Calu3 (cell line): ENCODE data around the gene TYMS. TPM values are rescaled to one million over a fixed set of nuclear protein-coding genes. Genes with fewer than 3 reads are reported as not detected.

Source experiments
- BruUV-seq: library from RNA; stranded (reverse); fragments of 400-500 nt; replicated peaks from 2 replicates; lab custom pipeline; 2021; lab: Mats Ljungman, UMichigan
- CTCF ChIA-PET: fragments of 300-600 bp; sonication (Branson Sonifier 250); formaldehyde crosslinking; loops from one replicate; lab custom pipeline; 2022; ENCODE audit warnings: antibody characterized with exemption; lab: Charles Lee
- DNase-seq: peaks from one replicate; pipeline ENCODE4 v3.0.0; 2022
- H3K27ac Mint-ChIP-seq: one replicate; pipeline ENCODE4 v1.8.0; 2022; ENCODE audit warnings: mixed read lengths; ENCODE audit not compliant: unreplicated experiment
- H3K27me3 Mint-ChIP-seq: one replicate; pipeline ENCODE4 v1.8.0; 2022; ENCODE audit warnings: mixed read lengths; ENCODE audit not compliant: unreplicated experiment
- H3K36me3 Mint-ChIP-seq: one replicate; pipeline ENCODE4 v1.8.0; 2022; ENCODE audit warnings: mild to moderate bottlenecking, moderate library complexity, mixed read lengths; ENCODE audit not compliant: insufficient read depth, unreplicated experiment
- H3K4me1 Mint-ChIP-seq: one replicate; pipeline ENCODE4 v1.8.0; 2022; ENCODE audit warnings: mild to moderate bottlenecking, low read depth, mixed read lengths; ENCODE audit not compliant: unreplicated experiment
- H3K4me3 Mint-ChIP-seq: one replicate; pipeline ENCODE4 v1.8.0; 2022; ENCODE audit warnings: mild to moderate bottlenecking, low read depth, moderate library complexity, mixed read lengths; ENCODE audit not compliant: unreplicated experiment
- H3K9me3 Mint-ChIP-seq: one replicate; pipeline ENCODE4 v1.8.0; 2022; ENCODE audit warnings: low read depth, mixed read lengths; ENCODE audit not compliant: unreplicated experiment
- intact Hi-C: fragments of 100-400 bp; cut with micrococcal nuclease; formaldehyde crosslinking; loops from one replicate; pipeline ENCODE4 v1.10.0; 2022; ENCODE audit not compliant: unreplicated experiment
- total RNA-seq: library from RNA; stranded (reverse); gene quantifications from 2 replicates; pipeline ENCODE4 v1.2.3, GENCODE V29; 2022
- TF ChIP-seq, protein P1 (sequence below): fragments of 200-600 bp; IDR thresholded peaks from one replicate; pipeline ENCODE4 v1.8.0; 2022; ENCODE audit warnings: antibody characterized with exemption; ENCODE audit not compliant: unreplicated experiment

Gene TYMS
- total RNA-seq, 1 experiment from 2014 or later: 84.1 TPM

DNA sequence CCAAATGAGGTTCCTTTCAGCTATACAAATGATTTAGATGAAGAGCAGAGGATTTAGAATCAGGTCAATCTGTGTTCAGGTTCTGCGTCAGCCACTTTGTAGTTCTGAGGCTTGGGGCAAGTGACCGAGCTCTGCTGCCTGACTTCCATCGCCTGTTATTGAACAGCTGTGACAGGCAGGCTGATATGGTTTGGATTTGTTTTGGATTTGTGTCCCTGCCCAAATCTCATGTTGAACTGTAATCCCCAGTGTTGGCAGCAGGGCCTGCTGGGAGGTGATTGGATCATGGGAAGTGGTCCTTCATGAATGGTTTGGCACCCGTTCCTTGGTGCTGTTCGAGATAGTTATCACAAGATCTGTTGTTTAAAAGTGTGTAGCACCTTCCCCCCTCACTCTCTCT lies 18.6 kb downstream of the TYMS start:
- Mint-ChIP-seq H3K4me3 (no peak overlapping the region), H3K27ac (no peak overlapping the region), H3K4me1 (no peaks in the 10 kb centered on the region), H3K36me3 (peaks cover 46% of the 10 kb centered on the region), H3K27me3 (no peaks in the 10 kb centered on the region), H3K9me3 (no peaks in the 10 kb centered on the region)
- no TSS peak for BruUV-seq
- DNase-seq: no peak
- intact Hi-C loops: no loop called here
- TF ChIP-seq, protein P1, sequence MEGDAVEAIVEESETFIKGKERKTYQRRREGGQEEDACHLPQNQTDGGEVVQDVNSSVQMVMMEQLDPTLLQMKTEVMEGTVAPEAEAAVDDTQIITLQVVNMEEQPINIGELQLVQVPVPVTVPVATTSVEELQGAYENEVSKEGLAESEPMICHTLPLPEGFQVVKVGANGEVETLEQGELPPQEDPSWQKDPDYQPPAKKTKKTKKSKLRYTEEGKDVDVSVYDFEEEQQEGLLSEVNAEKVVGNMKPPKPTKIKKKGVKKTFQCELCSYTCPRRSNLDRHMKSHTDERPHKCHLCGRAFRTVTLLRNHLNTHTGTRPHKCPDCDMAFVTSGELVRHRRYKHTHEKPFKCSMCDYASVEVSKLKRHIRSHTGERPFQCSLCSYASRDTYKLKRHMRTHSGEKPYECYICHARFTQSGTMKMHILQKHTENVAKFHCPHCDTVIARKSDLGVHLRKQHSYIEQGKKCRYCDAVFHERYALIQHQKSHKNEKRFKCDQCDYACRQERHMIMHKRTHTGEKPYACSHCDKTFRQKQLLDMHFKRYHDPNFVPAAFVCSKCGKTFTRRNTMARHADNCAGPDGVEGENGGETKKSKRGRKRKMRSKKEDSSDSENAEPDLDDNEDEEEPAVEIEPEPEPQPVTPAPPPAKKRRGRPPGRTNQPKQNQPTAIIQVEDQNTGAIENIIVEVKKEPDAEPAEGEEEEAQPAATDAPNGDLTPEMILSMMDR: no peak
- CTCF ChIA-PET: interaction anchor here (0.6 kb wide), 1 partner anchor 57 kb away, joined by 3 read pairs; no protein-coding TSS in a partner anchor

DNA sequence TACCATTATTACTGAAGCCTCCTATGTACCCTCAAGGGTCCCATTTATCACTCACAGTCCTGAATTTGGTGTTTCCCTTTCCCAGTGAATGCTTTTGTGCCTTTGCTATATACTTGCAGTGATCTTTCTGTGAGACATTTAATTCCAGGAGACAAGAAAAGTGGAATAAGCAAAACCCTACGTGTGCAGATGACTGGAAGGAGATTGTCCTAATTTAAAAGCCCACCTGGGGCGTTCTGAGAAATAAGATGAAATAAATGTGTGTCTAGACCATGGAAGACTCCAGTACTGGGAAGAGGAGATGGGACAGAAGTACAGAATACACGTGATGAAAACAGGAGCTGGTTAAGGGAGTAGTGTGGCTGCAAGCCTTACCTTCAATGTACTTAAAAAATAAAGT lies 19.3 kb downstream of the TYMS start:
- no peaks in the 10 kb centered on the region for H3K9me3 Mint-ChIP-seq
- peaks cover 46% of the 10 kb centered on the region for H3K36me3 Mint-ChIP-seq
- no peak for DNase-seq
- TF ChIP-seq, protein P1: no peak
- H3K4me1 Mint-ChIP-seq: no peaks in the 10 kb centered on the region
- no peak overlapping the region for H3K4me3 Mint-ChIP-seq
- no peaks in the 10 kb centered on the region for H3K27me3 Mint-ChIP-seq
- intact Hi-C loops: no loop called here
- CTCF ChIA-PET: no interaction called here
- no peak overlapping the region for H3K27ac Mint-ChIP-seq
- BruUV-seq: no TSS peak

DNA sequence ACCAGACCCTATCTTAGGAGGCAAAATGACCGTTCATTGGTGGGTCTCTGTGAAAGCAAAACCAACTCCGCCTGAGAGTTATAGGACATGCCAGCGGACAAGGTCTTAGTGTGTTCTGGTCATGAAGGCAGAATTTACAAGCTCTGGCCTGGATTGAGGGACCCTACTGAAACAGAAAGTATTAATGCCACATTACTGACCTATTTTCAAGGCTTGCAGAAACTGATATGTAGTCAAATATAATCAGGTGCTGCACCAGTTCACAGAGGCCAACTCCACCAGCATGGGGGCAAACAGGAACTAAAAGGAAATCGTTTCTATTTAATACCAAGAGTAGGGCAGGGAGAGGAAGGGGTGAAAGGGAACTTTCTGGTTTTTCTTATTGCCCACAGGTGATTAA lies 19.7 kb downstream of the TYMS start:
- no peak for DNase-seq
- BruUV-seq: no TSS peak
- no peaks in the 10 kb centered on the region for H3K27me3 Mint-ChIP-seq
- no peaks in the 10 kb centered on the region for H3K9me3 Mint-ChIP-seq
- H3K27ac Mint-ChIP-seq: no peak overlapping the region
- no peak overlapping the region for H3K4me3 Mint-ChIP-seq
- H3K36me3 Mint-ChIP-seq: peaks cover 46% of the 10 kb centered on the region
- CTCF ChIA-PET: no interaction called here
- TF ChIP-seq, protein P1: no peak
- intact Hi-C loops: no loop called here
- H3K4me1 Mint-ChIP-seq: no peaks in the 10 kb centered on the region

DNA sequence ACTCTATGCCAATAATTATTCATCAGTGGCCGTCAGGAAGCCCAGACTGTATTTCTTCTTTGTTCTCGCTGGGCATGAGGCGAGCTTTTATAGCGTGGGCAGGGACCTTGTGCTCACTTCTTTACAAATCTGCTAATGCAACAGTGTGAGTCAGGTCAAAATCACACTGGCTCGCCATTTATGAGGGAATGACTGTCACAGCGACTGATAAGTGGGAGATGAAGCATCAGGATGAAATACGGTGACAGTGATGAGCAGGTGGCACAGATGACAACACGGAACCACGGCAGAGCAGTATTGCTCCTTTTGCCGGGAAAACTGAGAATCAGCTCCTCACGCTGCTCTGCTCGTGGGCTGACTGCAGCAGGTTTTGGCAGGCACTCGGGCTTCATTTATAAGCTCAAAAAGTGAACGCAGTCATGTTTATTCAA lies 20.5 kb downstream of the TYMS start:
- Mint-ChIP-seq H3K9me3 (no peaks in the 10 kb centered on the region), H3K4me3 (no peak overlapping the region), H3K27ac (no peak overlapping the region), H3K4me1 (no peaks in the 10 kb centered on the region), H3K36me3 (peaks cover 49% of the 10 kb centered on the region), H3K27me3 (no peaks in the 10 kb centered on the region)
- CTCF ChIA-PET: interaction anchor here (1.6 kb wide), 1 partner anchor 13 kb away, joined by 3 read pairs; no protein-coding TSS in a partner anchor
- intact Hi-C loops: no loop called here
- no TSS peak for BruUV-seq
- TF ChIP-seq, protein P1: no peak
- no peak for DNase-seq
